PC-9 (cell line): ENCODE measurements around the gene ELMO1. TPM values are rescaled to one million over a fixed set of nuclear protein-coding genes. Genes with fewer than 3 reads are reported as not detected.

Experiments used
- BruUV-seq: library from RNA; stranded (reverse); fragments of 400-500 nt; replicated peaks from 2 replicates; lab custom pipeline; 2021; lab: Mats Ljungman, UMichigan
- CTCF ChIA-PET: fragments of 300-600 bp; sonication (Branson Sonifier 250); formaldehyde crosslinking; loops from one replicate; lab custom pipeline; 2022; ENCODE audit warnings: antibody characterized with exemption; lab: Charles Lee
- POLR2A ChIA-PET: fragments of 300-600 bp; sonication (Branson Sonifier 250); formaldehyde crosslinking; loops from one replicate; lab custom pipeline; 2022; ENCODE audit warnings: antibody characterized with exemption; ENCODE audit not compliant: unreplicated experiment; lab: Charles Lee
- DNase-seq, 2 experiments: peaks; one replicate each; pipeline versions ENCODE4 v3.0.0 to v3.0.0-alpha.2; 2015 to 2022; ENCODE audit warnings: mixed read lengths in 1 of 2
- H2AFZ ChIP-seq: fragments of 200-600 bp; sonication (generic); 2 replicates; pipeline ENCODE4 v1.8.1; 2017; ENCODE audit warnings: antibody characterized with exemption
- H3F3A ChIP-seq: fragments of 200-600 bp; sonication (generic); 2 replicates; pipeline ENCODE4 v1.8.1; 2017; ENCODE audit warnings: antibody characterized with exemption, mild to moderate bottlenecking, low read depth; ENCODE audit not compliant: insufficient read depth
- H3K27ac ChIP-seq: fragments of 200-600 bp; sonication (generic); 2 replicates; pipeline ENCODE4 v1.6.1; 2016; ENCODE audit warnings: mixed run types
- H3K27me3 ChIP-seq: fragments of 200-600 bp; sonication (generic); 2 replicates; pipeline ENCODE4 v1.6.1; 2016; ENCODE audit warnings: low read depth, mixed run types; ENCODE audit not compliant: insufficient read depth
- H3K36me3 ChIP-seq: fragments of 200-600 bp; sonication (generic); 2 replicates; pipeline ENCODE4 v1.6.1; 2016; ENCODE audit warnings: low read depth, mixed run types
- H3K4me1 ChIP-seq: fragments of 200-600 bp; sonication (generic); replicated peaks from 2 replicates; pipeline ENCODE4 v1.6.1; 2016; ENCODE audit warnings: mixed run types; ENCODE audit not compliant: insufficient read depth
- H3K4me2 ChIP-seq: fragments of 200-600 bp; sonication (generic); 2 replicates; pipeline ENCODE4 v1.6.1; 2017; ENCODE audit warnings: mixed run types
- H3K4me3 ChIP-seq: fragments of 200-600 bp; sonication (generic); 2 replicates; pipeline ENCODE4 v1.6.1; 2016; ENCODE audit warnings: mixed run types
- H3K79me2 ChIP-seq: fragments of 200-600 bp; sonication (generic); 2 replicates; pipeline ENCODE4 v1.6.1; 2017; ENCODE audit warnings: low read depth, mixed run types
- H3K9me2 ChIP-seq: fragments of 200-600 bp; sonication (generic); 2 replicates; pipeline ENCODE4 v1.8.1; 2017; ENCODE audit warnings: mild to moderate bottlenecking; ENCODE audit not compliant: insufficient read depth
- H3K9me3 ChIP-seq: fragments of 200-600 bp; sonication (generic); 2 replicates; pipeline ENCODE4 v1.8.1; 2016; ENCODE audit warnings: low read depth; ENCODE audit not compliant: insufficient read depth
- H4K20me1 ChIP-seq: fragments of 200-600 bp; sonication (generic); 2 replicates; pipeline ENCODE4 v1.8.1; 2017; ENCODE audit not compliant: insufficient read depth
- CTCF ChIP-seq: fragments of 200-600 bp; sonication (generic); conservative IDR thresholded peaks from 2 replicates; pipeline ENCODE4 v1.6.1; 2017; ENCODE audit warnings: mixed run types, antibody characterized with exemption, mild to moderate bottlenecking, moderate library complexity
- EZH2 ChIP-seq: fragments of 200-600 bp; sonication (generic); IDR thresholded peaks from 2 replicates; pipeline ENCODE4 v1.8.0; 2017; ENCODE audit warnings: antibody characterized with exemption, low read depth
- intact Hi-C: fragments of 100-400 bp; cut with micrococcal nuclease; formaldehyde crosslinking; loops from one replicate; pipeline ENCODE4 v1.10.0; 2022; ENCODE audit not compliant: unreplicated experiment
- total RNA-seq: library from RNA; stranded (reverse); gene quantifications from 2 replicates; pipeline ENCODE4 v1.2.3, GENCODE V29; 2021

The ELMO1 gene
- total RNA-seq, 1 experiment from 2014 or later, result 4.8 TPM

DNA sequence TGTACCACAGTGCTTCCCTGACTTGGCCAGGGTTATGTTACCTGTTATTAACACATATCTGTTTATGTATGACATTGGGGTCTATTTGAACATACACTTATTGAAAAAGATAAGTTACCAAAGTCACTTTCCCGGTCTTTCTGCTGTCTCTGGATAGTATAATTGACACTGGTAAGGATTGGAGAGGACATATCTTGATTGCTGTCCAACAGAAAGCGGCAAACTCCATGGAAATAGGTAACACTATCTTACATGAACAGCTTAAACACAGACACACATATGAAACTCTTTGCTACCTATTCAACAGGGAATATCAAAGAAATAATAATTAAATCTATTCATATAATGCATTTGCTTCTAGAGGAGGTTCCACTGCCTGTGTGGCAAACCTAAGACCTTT, 441.9 kb downstream of the ELMO1 start:
- intact Hi-C loops, result no loop called here
- Histone ChIP-seq H3K4me1 (no peaks in the 10 kb centered on the region), H3K79me2 (no peaks in the 10 kb centered on the region), H3K36me3 (no peaks in the 10 kb centered on the region), H3K27me3 (peaks cover 83% of the 10 kb centered on the region), H2AFZ (no peak overlapping the region), H3K9me2 (no peaks in the 10 kb centered on the region), H4K20me1 (no peaks in the 10 kb centered on the region), H3K9me3 (no peaks in the 10 kb centered on the region), H3K4me2 (no peak overlapping the region), H3F3A (no peaks in the 10 kb centered on the region), H3K27ac (no peak overlapping the region), H3K4me3 (no peak overlapping the region)
- BruUV-seq, result no TSS peak
- TF ChIP-seq EZH2 (no peak), CTCF (no peak)
- ChIA-PET CTCF (no interaction called here), POLR2A (no interaction called here)
- DNase-seq, result no peak

- Histone ChIP-seq H3F3A (no peaks in the 10 kb centered on the region), H3K4me1 (no peaks in the 10 kb centered on the region), H2AFZ (no peak overlapping the region), H3K27ac (no peak overlapping the region), H3K79me2 (no peaks in the 10 kb centered on the region), H3K4me2 (no peak overlapping the region), H3K27me3 (peaks cover 51% of the 10 kb centered on the region), H3K9me2 (no peaks in the 10 kb centered on the region), H3K4me3 (no peak overlapping the region), H3K9me3 (no peaks in the 10 kb centered on the region), H4K20me1 (no peaks in the 10 kb centered on the region), H3K36me3 (no peaks in the 10 kb centered on the region)
- ChIA-PET CTCF (no interaction called here), POLR2A (no interaction called here)
- intact Hi-C loops, result no loop called here
- TF ChIP-seq EZH2, result no peak
- no peak for TF ChIP-seq CTCF
- no peak for DNase-seq
- no TSS peak for BruUV-seq
Measured at GRCh38 chr7:37000511-37000910, 448.2 kb downstream of the ELMO1 start.

- Histone ChIP-seq H4K20me1 (no peaks in the 10 kb centered on the region), H3K9me3 (no peaks in the 10 kb centered on the region), H3K9me2 (no peaks in the 10 kb centered on the region), H3K27me3 (peaks cover 51% of the 10 kb centered on the region), H3K27ac (no peak overlapping the region), H3K36me3 (no peaks in the 10 kb centered on the region), H3K4me2 (no peak overlapping the region), H3K4me1 (no peaks in the 10 kb centered on the region), H3F3A (no peaks in the 10 kb centered on the region), H3K79me2 (no peaks in the 10 kb centered on the region), H2AFZ (no peak overlapping the region), H3K4me3 (no peak overlapping the region)
- BruUV-seq, result no TSS peak
- ChIA-PET POLR2A (no interaction called here), CTCF (no interaction called here)
- intact Hi-C loops, result no loop called here
- TF ChIP-seq EZH2 (no peak), CTCF (no peak)
- no peak for DNase-seq
Measured at GRCh38 chr7:36999626-37000485, 448.8 kb downstream of the ELMO1 start.
